Measurements from ENCODE around the gene LHFPL6. TPM values are rescaled to one million over a fixed set of nuclear protein-coding genes. Genes with fewer than 3 reads are reported as not detected.
A peak's percentile ranks its signal among the peaks of the same experiment; 100 is the strongest.

Gene LHFPL6
- total RNA-seq, 2 donors from 2014 or later, result 58.2 to 67.2 TPM

- intact Hi-C loops (cut with DNase I), result no loop called here
- peak; percentile 34 for DNase-seq
- peak in 1 of 2 donors; percentile 95 for ATAC-seq
Measured at GRCh38 chr13:39565036-39565949, 37.7 kb downstream of the LHFPL6 start.

GRCh38 chr13:39563470-39563735 is 39.6 kb downstream of the LHFPL6 start:
- DNase-seq (no peak), ATAC-seq (no peak)
- intact Hi-C loops (cut with DNase I), result no loop called here

- intact Hi-C loops (cut with DNase I), result no loop called here
- DNase-seq (no peak), ATAC-seq (no peak)
Measured at GRCh38 chr13:39561971-39562370, 41.0 kb downstream of the LHFPL6 start.

- DNase-seq (no peak), ATAC-seq (no peak)
- intact Hi-C loops (cut with DNase I), result no loop called here
Measured at GRCh38 chr13:39559847-39560246, 43.1 kb downstream of the LHFPL6 start.

- DNase-seq (no peak), ATAC-seq (peak in 1 of 2 donors; percentile 35)
- intact Hi-C loops (cut with DNase I), result no loop called here
Measured at GRCh38 chr13:39557285-39557955, 45.6 kb downstream of the LHFPL6 start.

- intact Hi-C loops (cut with DNase I), result no loop called here
- DNase-seq (no peak), ATAC-seq (no peak)
Measured at GRCh38 chr13:39556866-39557265, 46.1 kb downstream of the LHFPL6 start.

- no peak for DNase-seq
- no peak for ATAC-seq
- intact Hi-C loops (cut with DNase I), result no loop called here
Measured at GRCh38 chr13:39554371-39554770, 48.6 kb downstream of the LHFPL6 start.

GRCh38 chr13:39552246-39552645 is 50.7 kb downstream of the LHFPL6 start:
- intact Hi-C loops (cut with DNase I), result no loop called here
- ATAC-seq (no peak), DNase-seq (no peak)

- no peak for ATAC-seq
- intact Hi-C loops (cut with DNase I), result no loop called here
- no peak for DNase-seq
Measured at GRCh38 chr13:39550931-39551330, 52.1 kb downstream of the LHFPL6 start.

- DNase-seq (no peak), ATAC-seq (no peak)
- intact Hi-C loops (cut with DNase I), result no loop called here
Measured at GRCh38 chr13:39547108-39547507, 55.9 kb downstream of the LHFPL6 start.

- ATAC-seq, result no peak
- no peak for DNase-seq
- intact Hi-C loops (cut with DNase I), result no loop called here
Measured at GRCh38 chr13:39542361-39542760, 60.6 kb downstream of the LHFPL6 start.

- no peak for ATAC-seq
- intact Hi-C loops (cut with DNase I), result no loop called here
- no peak for DNase-seq
Measured at GRCh38 chr13:39540929-39541605, 61.9 kb downstream of the LHFPL6 start.

- intact Hi-C loops (cut with DNase I), result no loop called here
- no peak for ATAC-seq
- DNase-seq, result no peak
Measured at GRCh38 chr13:39538816-39539790, 63.9 kb downstream of the LHFPL6 start.

- no peak for ATAC-seq
- no peak for DNase-seq
- intact Hi-C loops (cut with DNase I), result no loop called here
Measured at GRCh38 chr13:39536906-39537305, 66.1 kb downstream of the LHFPL6 start.

- no peak for DNase-seq
- intact Hi-C loops (cut with DNase I), result no loop called here
- peak in 1 of 2 donors; percentile 29 for ATAC-seq
Measured at GRCh38 chr13:39536274-39536673, 66.7 kb downstream of the LHFPL6 start.

- DNase-seq (no peak), ATAC-seq (no peak)
- intact Hi-C loops (cut with DNase I), result no loop called here
Measured at GRCh38 chr13:39533651-39534150, 69.3 kb downstream of the LHFPL6 start.

- DNase-seq, result no peak
- intact Hi-C loops (cut with DNase I), result no loop called here
- ATAC-seq, result peak in 1 of 2 donors; percentile 22
Measured at GRCh38 chr13:39531646-39532045, 71.3 kb downstream of the LHFPL6 start.

- intact Hi-C loops (cut with DNase I), result no loop called here
- no peak for DNase-seq
- ATAC-seq, result peak in 1 of 2 donors; percentile 22
Measured at GRCh38 chr13:39530916-39531315, 72.1 kb downstream of the LHFPL6 start.

- DNase-seq (no peak), ATAC-seq (no peak)
- intact Hi-C loops (cut with DNase I), result no loop called here
Measured at GRCh38 chr13:39528661-39528980, 74.4 kb downstream of the LHFPL6 start.
